ENCODE data around the gene ARHGAP28.

- TF ChIP-seq CTCF (IDR thresholded peaks at IDR 0.05; ENCODE audit: poor library complexity, severe bottlenecking) (no peak), RAD21 (conservative IDR thresholded peaks at IDR 0.05) (no peak), SMC3 (conservative IDR thresholded peaks at IDR 0.05; ENCODE audit: poor library complexity) (no peak)
These were observed 46.2 kb upstream of the ARHGAP28 start for GRCh38 chr18:6683112-6683876.

Data from neural cell (in vitro differentiated cells).